ENCODE results near the gene TNRC6C. TPM values are rescaled to one million over a fixed set of nuclear protein-coding genes. Genes with fewer than 3 reads are reported as not detected.

TNRC6C gene
- total and polyA plus RNA-seq, 7 donors: 1.2 to 22.4 (median 11.4) TPM

DNA sequence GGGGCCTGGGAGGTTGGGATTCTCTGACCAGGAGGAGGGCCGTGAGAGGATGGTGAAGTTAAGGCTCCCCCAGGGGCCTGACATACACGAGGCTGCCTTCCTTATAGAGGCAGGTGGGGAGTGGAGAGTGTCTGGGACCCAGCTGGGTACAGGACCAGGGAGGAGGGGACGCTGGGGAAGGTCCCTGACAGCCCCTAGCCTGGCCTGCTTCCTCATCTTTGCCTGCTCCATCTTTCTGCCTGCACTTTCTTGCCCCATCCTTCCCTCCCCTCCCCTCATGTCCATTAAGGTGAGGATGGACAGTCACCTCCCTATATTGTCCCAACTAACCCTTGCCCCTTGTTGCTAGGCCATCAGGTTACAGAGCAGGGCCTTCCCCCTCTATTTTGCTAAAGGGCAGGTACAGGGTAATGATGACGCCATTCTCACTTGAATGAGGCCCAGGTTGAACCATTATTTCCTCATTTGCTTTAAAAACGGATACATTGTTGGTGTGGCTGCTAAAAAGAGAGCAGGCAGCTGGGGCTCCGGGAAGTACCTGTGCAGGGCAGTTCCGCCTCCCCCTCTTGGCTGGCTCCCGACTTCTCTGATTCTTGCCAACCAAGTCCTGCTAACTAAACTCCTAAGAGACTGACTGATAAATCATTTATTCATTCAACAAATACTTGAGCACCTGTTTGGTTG, 189.0 kb downstream of the TNRC6C start:
- intact Hi-C loops (cut with DNase I): no loop called here

GRCh38 chr17:78148286-78149016, 189.9 kb downstream of the TNRC6C start:
- Histone ChIP-seq H3K4me1 (peaks cover 15% of the 10 kb centered on the region), H3K9me3 (no peaks in the 10 kb centered on the region), H3K27ac (no peak overlapping the region), H3K27me3 (ENCODE audit: insufficient read depth in 3 of 3, low read length in 2 of 3) (no peaks in the 10 kb centered on the region), H3K36me3 (ENCODE audit: insufficient read depth in 1 of 2, low read depth in 1 of 2) (no peaks in the 10 kb centered on the region), H3K4me3 (no peak overlapping the region)
- TF ChIP-seq, protein P1, sequence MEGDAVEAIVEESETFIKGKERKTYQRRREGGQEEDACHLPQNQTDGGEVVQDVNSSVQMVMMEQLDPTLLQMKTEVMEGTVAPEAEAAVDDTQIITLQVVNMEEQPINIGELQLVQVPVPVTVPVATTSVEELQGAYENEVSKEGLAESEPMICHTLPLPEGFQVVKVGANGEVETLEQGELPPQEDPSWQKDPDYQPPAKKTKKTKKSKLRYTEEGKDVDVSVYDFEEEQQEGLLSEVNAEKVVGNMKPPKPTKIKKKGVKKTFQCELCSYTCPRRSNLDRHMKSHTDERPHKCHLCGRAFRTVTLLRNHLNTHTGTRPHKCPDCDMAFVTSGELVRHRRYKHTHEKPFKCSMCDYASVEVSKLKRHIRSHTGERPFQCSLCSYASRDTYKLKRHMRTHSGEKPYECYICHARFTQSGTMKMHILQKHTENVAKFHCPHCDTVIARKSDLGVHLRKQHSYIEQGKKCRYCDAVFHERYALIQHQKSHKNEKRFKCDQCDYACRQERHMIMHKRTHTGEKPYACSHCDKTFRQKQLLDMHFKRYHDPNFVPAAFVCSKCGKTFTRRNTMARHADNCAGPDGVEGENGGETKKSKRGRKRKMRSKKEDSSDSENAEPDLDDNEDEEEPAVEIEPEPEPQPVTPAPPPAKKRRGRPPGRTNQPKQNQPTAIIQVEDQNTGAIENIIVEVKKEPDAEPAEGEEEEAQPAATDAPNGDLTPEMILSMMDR (IDR thresholded peaks at IDR 0.05): no peak
- DNase-seq (no peak), ATAC-seq (no peak)
- intact Hi-C loops (cut with DNase I): no loop called here
- 67 to 71% (median 68%) methylated on average over 14 of the region's 14 CpGs for WGBS, 3 donors

More for the DNA sequence above, 189.0 kb downstream of the TNRC6C start:
- DNase-seq (no peak), ATAC-seq (no peak)
- Histone ChIP-seq H3K36me3 (ENCODE audit: insufficient read depth in 1 of 2, low read depth in 1 of 2) (no peaks in the 10 kb centered on the region), H3K27me3 (ENCODE audit: insufficient read depth in 3 of 3, low read length in 2 of 3) (no peaks in the 10 kb centered on the region), H3K9me3 (no peaks in the 10 kb centered on the region), H3K4me1 (peaks cover 15% of the 10 kb centered on the region), H3K4me3 (no peak overlapping the region), H3K27ac (no peak overlapping the region)
- TF ChIP-seq, protein P1 (IDR thresholded peaks at IDR 0.05): no peak
- WGBS, 3 donors: 74 to 81% (median 76%) methylated on average over 8 of the region's 8 CpGs

GRCh38 chr17:78151514-78152008, 193.1 kb downstream of the TNRC6C start:
- 61 to 77% (median 67%) methylated on average over 7 of the region's 7 CpGs for WGBS, 3 donors
- TF ChIP-seq, protein P1 (IDR thresholded peaks at IDR 0.05): no peak
- intact Hi-C loops (cut with DNase I): no loop called here
- no peak overlapping the region for H3K27ac ChIP-seq
- no peaks in the 10 kb centered on the region for H3K9me3 ChIP-seq
- H3K27me3 ChIP-seq (ENCODE audit: insufficient read depth in 3 of 3, low read length in 2 of 3): no peaks in the 10 kb centered on the region
- ATAC-seq (no peak), DNase-seq (no peak)
- H3K4me1 ChIP-seq: no peaks in the 10 kb centered on the region
- no peak overlapping the region for H3K4me3 ChIP-seq
- H3K36me3 ChIP-seq (ENCODE audit: insufficient read depth in 1 of 2, low read depth in 1 of 2): no peaks in the 10 kb centered on the region

GRCh38 chr17:78154903-78155811, 196.7 kb downstream of the TNRC6C start:
- Histone ChIP-seq H3K27ac (no peak overlapping the region), H3K4me1 (no peaks in the 10 kb centered on the region), H3K9me3 (no peaks in the 10 kb centered on the region), H3K27me3 (ENCODE audit: insufficient read depth in 3 of 3, low read length in 2 of 3) (no peaks in the 10 kb centered on the region), H3K4me3 (no peak overlapping the region), H3K36me3 (ENCODE audit: insufficient read depth in 1 of 2, low read depth in 1 of 2) (no peaks in the 10 kb centered on the region)
- no peak for ATAC-seq
- TF ChIP-seq, protein P1 (IDR thresholded peaks at IDR 0.05): no peak
- no peak for DNase-seq
- intact Hi-C loops (cut with DNase I): no loop called here
- WGBS, 3 donors: 83 to 88% (median 83%) methylated on average over 11 of the region's 11 CpGs

Other genes with a start within 250 kb of the TNRC6C start
- gene TMC6, start 170.1 kb downstream of the TNRC6C start, total RNA-seq: 10 to 100 TPM in 1 of 4 donors, 1 to 10 TPM in 3; 6.1 to 11.0 (median 7.9) TPM
- 1 to 10 TPM; 2.7 to 3.9 (median 2.8) TPM for gene TMC6, start 170.1 kb downstream of the TNRC6C start, polyA plus RNA-seq
- 1 to 10 TPM in 3 of 4 donors, under 1 TPM in 1; 0.89 to 2.8 (median 1.9) TPM for gene TMC8, start 172.1 kb downstream of the TNRC6C start, total RNA-seq
- gene TMC8, start 172.1 kb downstream of the TNRC6C start, polyA plus RNA-seq: under 1 TPM; 0.30 to 0.79 (median 0.43) TPM
- not detected for gene C17orf99, start 187.7 kb downstream of the TNRC6C start, total RNA-seq
- not detected for gene C17orf99, start 187.7 kb downstream of the TNRC6C start, polyA plus RNA-seq
- gene SYNGR2, start 209.9 kb downstream of the TNRC6C start, total RNA-seq: 100 to 1,000 TPM; 134 to 313 (median 192) TPM
- gene SYNGR2, start 209.9 kb downstream of the TNRC6C start, polyA plus RNA-seq: 100 to 1,000 TPM in 2 of 3 donors, 10 to 100 TPM in 1; 61.7 to 181 (median 120) TPM
- gene TK1, start 228.3 kb downstream of the TNRC6C start, total RNA-seq: 1 to 10 TPM in 3 of 4 donors, under 1 TPM in 1; 0.68 to 3.1 (median 2.3) TPM
- 1 to 10 TPM in 2 of 3 donors, under 1 TPM in 1; 0.88 to 1.5 (median 1.1) TPM for gene TK1, start 228.3 kb downstream of the TNRC6C start, polyA plus RNA-seq
- 10 to 100 TPM in 2 of 4 donors, 1 to 10 TPM in 2; 7.4 to 20.8 (median 12.1) TPM for gene AFMID, start 228.7 kb downstream of the TNRC6C start, total RNA-seq
- 1 to 10 TPM; 8.1 to 9.9 (median 9.3) TPM for gene AFMID, start 228.7 kb downstream of the TNRC6C start, polyA plus RNA-seq

Data from psoas muscle (tissue), 8 donors.